Measurements from ENCODE around the gene CPT1A.
"Not testable (repeated sequence)": the region's sequence is repeated elsewhere in the genome, so short reads cannot be mapped to it uniquely, and the experiment has no call there.

Gene CPT1A

GRCh38 chr11:68841718-68842426 is at the start of gene CPT1A:
CPT1A (minus strand) TSS chr11:68841916; CDS start chr11:68815474, 26,442 bp downstream.
- FAIRE-seq: no peak

GRCh38 chr11:68890490-68891231 is 48.9 kb upstream of the CPT1A start:
- no peak for FAIRE-seq

GRCh38 chr11:68889948-68890446 is 48.3 kb upstream of the CPT1A start:
- FAIRE-seq: no peak

GRCh38 chr11:68884827-68885226 is 43.1 kb upstream of the CPT1A start:
- FAIRE-seq: not testable (repeated sequence)

GRCh38 chr11:68882391-68882790 is 40.7 kb upstream of the CPT1A start:
- no peak for FAIRE-seq

GRCh38 chr11:68881320-68881719 is 39.6 kb upstream of the CPT1A start:
- no peak for FAIRE-seq

GRCh38 chr11:68880851-68881250 is 39.1 kb upstream of the CPT1A start:
- no peak for FAIRE-seq

- no peak for FAIRE-seq
Measured at GRCh38 chr11:68878022-68878421, 36.3 kb upstream of the CPT1A start.

- FAIRE-seq: no peak
Measured at GRCh38 chr11:68872216-68873003, 30.7 kb upstream of the CPT1A start.

- no peak for FAIRE-seq
Measured at GRCh38 chr11:68870470-68870869, 28.8 kb upstream of the CPT1A start.

GRCh38 chr11:68868221-68868835 is 26.6 kb upstream of the CPT1A start:
- no peak for FAIRE-seq

- FAIRE-seq: no peak
Measured at GRCh38 chr11:68867066-68867465, 25.4 kb upstream of the CPT1A start.

- FAIRE-seq: no peak
Measured at GRCh38 chr11:68865241-68865640, 23.5 kb upstream of the CPT1A start.

GRCh38 chr11:68863553-68864265 is 22.0 kb upstream of the CPT1A start:
- no peak for FAIRE-seq

- no peak for FAIRE-seq
Measured at GRCh38 chr11:68862421-68862820, 20.7 kb upstream of the CPT1A start.

GRCh38 chr11:68859123-68859522 is 17.4 kb upstream of the CPT1A start:
- FAIRE-seq: no peak

GRCh38 chr11:68857037-68857586 is 15.4 kb upstream of the CPT1A start:
- FAIRE-seq: no peak

- FAIRE-seq: not testable (repeated sequence)
Measured at GRCh38 chr11:68856425-68857030, 14.8 kb upstream of the CPT1A start.

GRCh38 chr11:68855205-68855981 is 13.7 kb upstream of the CPT1A start:
- FAIRE-seq: no peak

GRCh38 chr11:68854273-68854958 is 12.7 kb upstream of the CPT1A start:
- FAIRE-seq: no peak
